ENCODE data around the gene PLSCR2.
"Not testable (repeated sequence)": the region's sequence is repeated elsewhere in the genome, so short reads cannot be mapped to it uniquely, and the experiment has no call there.

The PLSCR2 gene

DNA sequence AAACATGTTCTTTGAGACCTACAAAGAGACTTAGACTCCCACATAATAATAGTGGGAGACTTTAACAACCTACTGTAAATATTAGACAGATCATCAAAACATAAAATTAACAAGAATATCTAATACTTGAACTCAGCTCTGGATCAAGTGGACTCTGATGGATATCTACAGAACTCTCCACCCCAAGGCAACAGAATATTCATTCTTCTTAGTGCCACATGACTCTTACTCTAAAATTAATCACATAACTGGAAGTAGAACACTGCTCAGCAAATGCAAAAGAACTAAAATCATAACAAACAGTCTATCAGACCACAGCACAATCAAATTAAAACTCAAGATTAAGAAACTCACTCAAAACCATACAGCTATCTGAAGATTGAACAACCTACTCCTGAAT, 15.9 kb upstream of the PLSCR2 start:
- no peak for DNase-seq

DNA sequence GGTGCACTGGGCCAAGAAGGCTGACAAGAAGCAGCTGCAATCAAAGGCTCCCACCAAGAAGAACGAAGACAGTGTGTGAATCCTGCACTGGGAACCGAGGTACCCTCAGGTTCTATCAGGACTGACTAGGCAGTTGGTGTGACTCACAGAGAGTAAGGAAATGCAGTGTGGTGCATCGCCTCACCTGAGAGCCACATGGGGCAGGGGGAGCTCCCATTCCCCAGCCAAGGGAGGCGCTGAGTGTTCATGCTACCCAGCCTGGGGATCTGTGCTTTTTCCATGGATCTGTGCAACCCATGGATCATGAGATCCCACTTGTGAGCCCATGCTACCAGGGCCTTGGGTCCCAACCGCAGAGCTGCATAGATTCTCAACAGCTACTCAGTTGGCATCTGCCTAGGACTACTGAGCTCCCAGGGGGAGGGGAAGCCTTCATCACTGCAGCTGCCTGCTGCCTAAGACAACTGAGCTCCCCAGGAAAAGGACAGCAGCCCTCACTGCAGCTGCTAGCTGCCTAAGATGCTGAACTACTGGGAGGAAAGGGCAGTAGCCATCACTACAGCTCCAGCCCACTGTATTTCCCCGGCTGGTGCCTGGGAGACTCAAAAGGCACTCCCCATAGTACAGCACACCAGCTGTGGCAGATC, 6.9 kb upstream of the PLSCR2 start:
- no peak for DNase-seq

DNA sequence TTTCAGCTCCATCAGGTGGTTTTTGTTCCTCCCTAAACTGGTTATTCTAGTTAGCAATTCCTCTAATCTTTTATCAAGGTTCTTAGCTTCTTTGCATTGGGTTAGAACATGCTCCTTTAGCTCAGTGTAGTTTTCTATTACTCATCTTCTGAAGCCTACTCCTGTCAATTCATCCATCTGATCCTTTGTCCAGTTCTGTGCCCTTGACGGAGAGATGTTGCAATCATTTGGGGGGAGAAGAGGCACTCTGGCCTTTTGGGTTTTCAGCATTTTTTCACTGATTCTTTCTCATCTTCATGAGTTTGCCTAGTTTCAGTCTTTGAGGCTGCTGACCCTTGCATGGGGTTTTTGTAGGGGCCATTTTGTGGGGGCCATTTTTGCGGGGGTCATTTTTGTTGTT, 5.6 kb upstream of the PLSCR2 start:
- not testable (repeated sequence) for DNase-seq

DNA sequence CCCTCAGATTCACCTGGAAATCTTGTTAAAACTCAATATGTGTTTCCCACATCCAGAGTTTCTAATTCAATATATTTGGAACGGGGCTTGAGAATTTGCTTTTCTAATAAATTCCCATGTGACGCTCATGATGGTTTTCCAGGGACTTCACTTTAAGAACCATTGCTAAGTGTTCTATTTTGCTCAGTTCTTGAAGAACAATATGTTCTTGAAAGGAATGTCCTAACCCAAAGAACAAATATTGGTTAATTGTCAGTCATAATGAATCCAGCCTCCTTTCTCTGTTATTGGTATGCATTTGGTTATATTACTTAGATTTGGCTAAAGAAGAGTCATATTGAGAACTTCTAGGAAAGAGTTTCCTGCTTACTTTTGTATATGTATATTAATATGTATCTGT, 4.4 kb upstream of the PLSCR2 start:
- no peak for DNase-seq

DNA sequence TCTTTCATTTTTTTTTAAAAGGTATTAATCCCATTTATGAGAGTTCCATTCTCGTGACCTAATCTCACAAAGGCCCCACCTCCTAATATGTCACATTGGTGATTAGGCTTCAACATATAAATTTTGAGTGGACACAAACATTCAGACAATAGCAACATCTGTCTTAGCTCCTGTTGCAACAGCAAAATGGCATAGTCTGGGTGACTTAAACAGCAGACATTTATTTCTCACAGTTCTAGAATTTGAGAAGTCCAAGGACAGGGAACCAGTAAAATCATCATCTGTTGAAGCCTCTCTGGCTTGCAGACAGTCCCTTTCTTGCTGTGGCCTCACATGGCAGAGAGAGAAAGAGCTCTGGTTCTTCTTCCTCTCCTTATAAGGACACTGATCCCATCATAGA, 3.2 kb upstream of the PLSCR2 start:
- no peak for DNase-seq

DNA sequence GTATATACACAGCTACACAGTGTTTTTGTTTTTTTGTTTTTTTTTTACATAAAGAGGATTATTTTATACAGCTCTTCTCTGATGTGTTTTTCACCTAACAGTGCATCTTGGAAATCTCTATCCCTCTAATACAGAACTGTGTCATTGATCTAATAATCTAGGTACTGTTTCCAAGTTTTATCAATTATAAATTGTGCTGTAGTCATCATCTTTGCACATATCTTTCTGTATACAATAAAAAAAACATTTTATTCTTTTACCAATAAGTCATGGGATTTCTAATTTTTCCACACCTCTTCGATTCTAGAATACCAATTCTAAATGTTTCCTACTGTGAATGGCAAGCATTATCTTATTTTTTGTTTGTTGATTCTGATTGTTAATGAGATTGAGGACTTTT, 1.7 kb upstream of the PLSCR2 start:
- no peak for DNase-seq

DNA sequence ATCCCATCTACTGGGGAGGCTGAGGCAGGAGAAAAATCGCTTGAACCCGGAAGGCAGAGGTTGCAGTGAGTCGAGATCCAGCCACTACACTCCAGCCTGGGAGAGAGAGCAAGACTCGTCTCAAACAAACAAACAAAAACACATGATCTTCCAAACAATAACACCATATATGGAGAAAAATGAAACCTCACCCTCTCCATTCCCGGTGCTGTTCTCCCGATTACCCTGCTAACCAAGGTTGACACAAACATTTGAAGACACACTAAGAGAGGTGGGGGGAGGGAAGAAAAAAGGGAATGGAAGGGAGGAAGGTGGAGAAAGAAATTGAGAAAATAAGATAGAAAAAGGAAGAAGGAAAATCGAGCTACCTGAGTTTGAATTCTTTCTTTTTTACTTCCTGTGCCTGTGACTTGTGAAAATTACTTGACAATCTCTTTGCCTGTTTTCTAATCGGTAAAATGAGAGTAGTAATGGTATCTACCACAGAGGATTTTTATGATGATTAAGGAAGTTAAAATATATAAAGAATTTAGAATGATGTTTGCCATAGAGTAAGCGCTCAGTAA, 1.1 kb upstream of the PLSCR2 start:
- DNase-seq, result no peak

DNA sequence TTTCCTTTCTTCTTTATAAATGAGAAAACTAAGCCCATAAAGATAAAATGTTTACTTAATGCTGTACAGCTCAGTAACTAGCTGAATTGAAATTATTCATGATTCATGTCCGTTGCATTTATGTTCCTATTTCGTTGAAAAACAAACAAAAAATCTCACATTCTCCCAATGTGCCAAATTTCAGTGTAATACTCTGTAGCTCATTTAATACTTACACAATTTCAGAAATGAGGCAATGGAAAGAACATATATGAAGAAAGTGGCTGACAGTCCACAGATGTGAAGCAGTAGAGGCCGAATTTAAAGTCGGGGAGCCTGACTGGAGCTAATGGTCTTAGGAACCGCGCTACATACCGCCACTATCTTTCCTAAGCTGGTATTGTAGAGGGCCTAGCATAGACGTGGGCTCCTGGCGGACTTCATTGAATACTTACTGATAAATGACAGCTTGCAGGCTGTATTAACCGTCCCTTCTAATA, 651 bp downstream of the PLSCR2 start:
- no peak for DNase-seq

DNA sequence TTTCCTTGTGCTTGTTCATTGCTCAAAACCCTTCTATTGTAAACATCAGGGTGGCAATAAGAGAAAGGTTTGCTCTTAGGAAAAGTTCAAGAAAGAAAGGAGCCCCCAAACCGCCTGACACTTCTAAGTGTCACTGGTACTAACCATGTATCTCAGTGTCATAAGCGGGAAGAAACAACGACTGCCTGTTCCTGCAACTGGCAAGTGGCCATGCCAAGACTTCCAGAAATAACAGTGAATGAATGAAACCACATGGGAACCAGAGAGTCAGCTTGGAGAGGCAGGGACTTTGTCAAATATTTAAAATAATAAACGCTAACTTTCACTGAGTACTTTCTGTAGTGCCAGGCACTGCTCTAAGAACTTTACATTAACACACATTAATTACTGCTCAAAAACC, 1.1 kb downstream of the PLSCR2 start:
- peak; percentile 64 for DNase-seq

DNA sequence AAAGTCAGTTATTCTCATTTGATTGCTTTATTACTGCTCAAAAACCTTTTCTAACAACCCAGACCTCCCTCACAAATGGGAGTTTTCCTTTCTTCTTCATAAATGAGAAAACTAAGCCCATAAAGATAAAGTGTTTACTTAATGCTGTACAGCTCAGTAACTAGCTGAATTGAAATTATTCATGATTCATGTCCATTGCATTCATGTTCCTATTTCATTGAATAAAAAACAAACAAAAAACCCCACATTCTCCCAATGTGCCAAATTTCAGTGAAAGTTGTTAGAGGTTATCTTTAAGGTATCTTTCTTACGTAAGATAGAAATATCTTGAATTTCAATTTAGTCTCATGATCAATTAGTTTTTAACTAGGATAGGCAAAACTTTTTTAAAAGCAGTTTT, 2.8 kb downstream of the PLSCR2 start:
- DNase-seq, result peak; percentile 37

DNA sequence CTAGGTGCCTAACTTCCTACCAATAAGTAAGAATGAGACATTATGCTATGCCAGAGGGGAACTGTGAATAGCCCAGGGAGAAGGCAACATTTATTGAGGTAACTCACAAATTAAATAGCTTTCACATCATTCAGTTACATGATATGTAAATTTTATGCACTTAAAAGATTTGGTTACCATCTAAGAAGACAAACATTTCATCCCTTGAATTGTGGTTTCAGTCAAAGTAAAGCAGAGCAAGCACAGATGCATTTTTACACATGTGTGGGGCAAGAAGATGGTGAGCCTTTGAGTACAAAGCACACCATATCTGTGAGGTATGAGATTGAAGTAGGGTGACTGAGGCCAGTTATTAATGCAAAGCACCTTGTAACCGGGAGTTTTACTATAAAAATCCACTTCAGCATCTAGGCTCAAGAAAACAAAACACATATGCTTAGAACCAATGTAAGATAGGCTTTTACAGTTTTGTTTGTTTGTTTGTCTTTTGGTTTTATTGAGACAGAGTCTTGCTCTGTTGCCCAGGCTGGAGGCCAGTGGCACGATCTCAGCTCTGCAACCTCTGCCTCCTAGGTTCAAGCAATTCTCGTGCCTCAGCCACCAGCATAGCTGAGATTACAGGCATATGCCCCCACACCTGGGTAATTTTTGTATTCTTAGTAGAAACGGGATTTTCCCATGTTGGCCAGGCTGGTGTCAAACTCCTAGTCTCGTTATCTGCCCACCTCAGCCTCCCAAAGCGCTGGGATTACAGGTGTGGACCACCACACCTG, 3.5 kb downstream of the PLSCR2 start:
- DNase-seq, result no peak

DNA sequence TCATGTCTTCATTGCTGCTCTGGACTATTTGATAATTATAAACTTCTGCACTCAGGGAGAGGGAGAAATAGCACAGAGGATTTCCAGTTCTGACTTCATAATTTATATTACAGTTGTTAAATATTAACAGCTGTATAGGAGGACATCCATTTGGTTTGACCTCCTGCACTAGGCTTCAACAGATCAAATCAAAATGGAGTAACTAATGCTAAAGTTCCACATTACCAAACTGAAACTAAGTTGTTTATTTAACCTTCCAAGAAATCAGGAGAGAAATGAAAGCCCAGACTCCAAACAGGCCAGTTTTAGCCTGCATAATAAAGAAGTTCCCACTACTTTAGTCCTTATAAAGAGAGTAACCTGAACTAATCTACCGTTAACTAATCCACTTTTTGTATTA, 4.6 kb downstream of the PLSCR2 start:
- no peak for DNase-seq

DNA sequence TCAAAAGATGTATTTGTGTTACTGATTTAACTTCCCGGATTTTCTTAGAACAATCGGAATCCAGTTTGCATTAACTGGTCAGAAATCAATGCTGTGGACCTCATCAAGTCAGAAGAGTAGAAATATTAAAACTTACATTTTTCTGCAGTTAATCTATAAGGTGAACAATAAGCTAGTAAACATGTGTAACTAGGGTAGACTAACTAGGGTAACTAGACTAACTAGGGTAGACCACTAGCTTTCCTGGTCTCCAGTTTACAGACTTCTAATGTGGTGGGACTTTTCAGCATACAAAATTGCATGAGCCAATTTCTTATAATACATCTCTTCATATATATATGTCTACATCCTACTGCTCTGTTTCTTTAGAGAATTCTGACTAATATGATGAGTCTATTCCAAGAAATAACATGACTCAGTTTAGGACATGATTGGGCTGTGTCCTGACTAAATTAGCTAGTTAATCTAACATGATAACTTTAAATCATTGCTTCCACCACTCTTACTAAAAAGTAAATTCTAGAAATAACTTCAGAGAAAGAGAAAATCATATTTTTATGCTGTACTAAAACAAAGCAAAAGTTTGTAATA, 5.3 kb downstream of the PLSCR2 start:
- peak; percentile 62 for DNase-seq

DNA sequence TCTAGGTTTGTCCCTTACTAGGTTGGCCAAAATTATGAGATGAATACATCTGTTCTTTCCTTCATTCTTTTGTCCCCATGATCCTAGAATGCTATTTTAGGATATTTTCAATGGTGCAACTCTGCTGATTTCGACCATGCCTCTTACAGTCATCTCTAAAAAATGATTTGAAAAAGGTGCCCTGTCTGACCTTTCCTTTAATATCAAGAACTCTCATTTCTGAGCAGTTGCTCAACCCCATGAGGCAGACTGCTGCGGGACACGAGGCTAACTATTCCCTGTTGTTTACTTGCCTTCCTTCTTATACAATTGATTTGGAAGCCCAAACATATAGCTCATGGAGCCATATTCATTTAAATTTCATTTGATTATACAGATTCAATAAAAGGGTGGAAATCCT, 14.6 kb downstream of the PLSCR2 start:
- DNase-seq, result no peak

DNA sequence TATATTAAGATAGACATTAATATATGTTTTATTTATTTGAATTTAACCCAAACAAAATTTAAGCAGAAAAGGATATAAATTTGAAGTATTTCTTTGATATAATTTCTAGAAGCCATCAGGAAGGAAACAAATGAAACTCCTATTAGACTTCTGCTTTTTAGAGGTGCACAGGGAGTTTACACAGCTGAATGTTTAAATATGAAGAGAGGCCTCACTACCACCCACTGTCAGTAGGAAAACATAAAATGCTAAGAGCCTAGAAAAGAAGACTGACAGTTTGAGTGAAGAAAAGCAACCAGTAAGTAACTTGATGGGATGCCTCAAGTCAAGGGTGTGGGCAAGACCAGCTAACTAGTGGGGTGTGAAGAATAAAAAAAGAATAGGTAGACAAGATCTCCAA, 19.7 kb downstream of the PLSCR2 start:
- DNase-seq, result no peak

DNA sequence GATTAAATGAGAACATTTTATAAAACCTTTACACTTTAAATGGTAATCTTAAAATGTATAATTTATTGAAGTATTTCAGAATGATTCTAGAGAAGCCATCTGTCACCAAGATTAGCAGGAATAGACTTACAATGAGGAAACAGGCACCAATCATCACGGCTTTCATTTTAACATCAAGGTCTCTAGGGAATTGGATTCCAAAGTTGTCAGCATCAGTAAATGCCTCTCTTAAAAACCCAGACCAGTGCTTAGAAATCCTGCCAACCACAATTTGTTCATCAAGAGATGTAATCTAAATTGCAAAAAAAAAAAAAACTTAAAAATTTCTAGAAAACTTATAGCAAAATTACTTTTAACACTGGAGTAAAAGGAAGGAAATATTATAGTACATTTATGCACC, 20.3 kb downstream of the PLSCR2 start:
- no peak for DNase-seq

DNA sequence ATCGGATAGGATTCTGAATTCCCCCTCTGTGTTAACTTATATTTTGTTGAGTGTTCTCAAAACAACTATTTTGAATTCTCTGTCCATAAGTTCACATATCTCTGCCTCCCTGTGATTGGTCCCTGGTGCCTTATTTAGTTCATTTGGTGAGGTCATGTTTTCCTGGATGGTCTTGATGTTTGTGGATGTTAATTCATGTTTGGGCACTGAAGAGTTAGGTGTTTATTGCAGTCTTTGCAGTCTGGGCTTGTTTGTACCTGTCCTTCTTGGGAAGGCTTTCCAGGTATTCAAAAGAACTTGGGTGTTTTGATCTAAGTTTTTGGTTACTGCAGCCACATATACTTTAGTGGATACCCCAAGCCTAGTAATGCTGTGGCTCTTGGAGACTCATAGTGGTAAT, 23.3 kb downstream of the PLSCR2 start:
- no peak for DNase-seq

DNA sequence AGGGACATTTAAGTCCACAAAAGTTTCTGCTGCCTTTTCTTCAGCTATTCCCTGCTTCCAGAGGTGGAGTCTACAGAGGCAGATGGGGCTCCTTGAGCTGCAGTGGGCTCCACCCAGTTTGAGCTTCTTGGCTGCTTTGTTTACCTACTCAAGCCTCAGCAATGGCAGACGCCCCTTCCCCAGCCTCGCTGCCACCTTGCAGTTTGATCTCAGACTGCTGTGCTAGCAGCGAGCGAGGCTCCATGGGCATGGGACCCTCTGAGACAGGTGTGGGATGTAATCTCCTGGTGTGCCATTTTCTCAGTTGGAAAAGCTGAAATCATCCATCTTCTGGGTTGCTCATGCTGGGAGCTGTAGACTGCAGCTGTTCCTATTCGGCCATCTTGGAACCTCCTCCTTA, 29.1 kb downstream of the PLSCR2 start:
- DNase-seq, result not testable (repeated sequence)

DNA sequence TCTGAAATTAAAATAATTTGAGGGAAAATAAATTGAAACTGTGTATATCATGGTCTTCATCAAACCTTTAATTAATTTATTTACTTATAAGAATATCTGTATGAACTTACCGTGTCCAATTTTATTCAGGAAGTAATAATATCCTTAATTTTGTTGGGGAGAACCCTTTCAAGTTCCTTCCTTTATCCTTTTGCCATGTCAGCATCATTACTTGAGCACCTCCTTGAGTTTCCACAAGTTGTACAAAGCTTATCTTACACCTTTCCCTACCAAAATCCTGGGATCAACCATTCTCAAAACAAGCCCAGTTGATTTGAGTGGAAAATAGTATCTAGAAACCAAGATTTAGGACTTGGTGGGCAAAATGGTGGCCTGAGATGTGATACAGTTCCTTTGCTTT, 37.3 kb downstream of the PLSCR2 start:
- no peak for DNase-seq

DNA sequence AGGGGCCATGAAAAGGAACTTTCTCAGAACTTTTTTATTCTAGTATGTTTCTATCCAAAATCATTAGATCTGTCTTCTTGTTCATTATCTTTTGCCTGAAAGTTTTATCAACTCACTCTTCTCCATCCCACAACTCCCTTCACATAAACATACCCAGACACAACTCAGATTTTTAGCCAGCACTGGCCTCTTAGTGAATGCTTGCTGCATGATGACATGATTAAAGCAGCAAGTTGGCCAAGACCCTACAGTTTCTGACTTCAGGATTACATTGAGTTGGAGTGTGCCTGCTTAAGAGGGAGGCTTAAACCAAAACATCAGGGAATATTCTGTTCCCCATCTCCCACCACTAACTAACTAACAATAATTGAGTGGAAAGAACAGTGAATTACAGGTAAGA, 38.1 kb downstream of the PLSCR2 start:
- peak; percentile 3 for DNase-seq

DNA sequence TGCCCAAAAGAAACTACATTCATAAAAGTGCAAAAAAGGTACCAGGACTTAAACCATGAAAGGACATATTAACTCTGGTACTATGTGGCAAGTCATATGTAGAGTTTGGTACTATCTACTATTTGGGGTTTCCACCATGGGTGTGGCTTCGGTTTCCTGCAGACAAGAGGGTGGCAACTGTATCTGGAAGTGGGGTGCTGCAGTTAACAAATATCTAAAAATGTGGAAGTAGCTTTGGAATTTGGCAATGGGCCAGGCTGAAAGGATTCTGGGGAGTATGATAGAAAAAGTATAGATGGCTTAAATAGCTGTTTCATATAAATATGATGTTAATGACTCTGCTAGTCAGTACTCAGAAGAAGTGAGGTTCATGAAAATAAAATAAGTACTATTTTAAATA, 44.0 kb downstream of the PLSCR2 start:
- DNase-seq, result no peak

DNA sequence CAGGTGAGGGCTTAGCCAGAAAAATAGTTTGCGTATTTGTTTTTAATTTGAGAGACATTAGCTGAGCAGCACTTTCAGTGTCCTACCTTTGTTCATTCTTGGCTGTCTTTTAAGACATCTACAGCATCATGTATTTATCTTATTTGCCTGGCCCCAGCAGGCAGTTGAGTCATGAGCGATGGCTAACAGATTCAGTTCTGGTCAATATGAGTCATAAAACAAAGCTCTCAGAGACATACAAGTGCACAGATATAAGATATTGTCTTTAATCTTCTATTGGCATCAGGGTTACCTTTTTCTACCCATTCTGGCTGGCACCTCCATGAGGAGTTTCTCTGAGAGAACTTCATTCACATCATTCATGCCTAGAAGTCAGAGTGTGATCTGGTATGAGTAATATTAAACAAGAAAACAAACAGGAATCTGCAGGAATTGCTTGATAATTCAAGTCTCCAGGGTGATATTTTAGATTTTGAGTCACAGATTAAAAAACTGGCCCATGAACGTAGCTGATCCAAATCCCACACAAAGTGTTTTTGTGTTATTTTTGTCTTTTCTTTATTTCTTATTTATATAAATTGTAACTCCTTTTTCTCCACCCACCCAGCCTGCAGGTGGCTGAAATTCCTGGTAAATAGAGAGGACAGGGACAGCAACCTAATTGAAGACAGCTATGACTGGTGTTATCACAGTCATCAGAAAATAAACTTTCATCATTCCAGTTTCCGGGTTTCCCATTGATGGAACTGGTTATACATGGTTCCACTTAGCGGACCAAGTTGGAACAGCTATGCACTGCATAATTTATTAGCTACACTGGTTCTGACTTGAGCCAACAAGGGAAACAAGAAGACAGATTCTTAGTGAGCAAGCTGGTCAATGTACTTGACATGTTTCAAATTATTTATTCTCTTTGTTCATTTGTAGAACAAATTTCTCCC, 47.3 kb downstream of the PLSCR2 start:
- DNase-seq, result peak; percentile 79

DNA sequence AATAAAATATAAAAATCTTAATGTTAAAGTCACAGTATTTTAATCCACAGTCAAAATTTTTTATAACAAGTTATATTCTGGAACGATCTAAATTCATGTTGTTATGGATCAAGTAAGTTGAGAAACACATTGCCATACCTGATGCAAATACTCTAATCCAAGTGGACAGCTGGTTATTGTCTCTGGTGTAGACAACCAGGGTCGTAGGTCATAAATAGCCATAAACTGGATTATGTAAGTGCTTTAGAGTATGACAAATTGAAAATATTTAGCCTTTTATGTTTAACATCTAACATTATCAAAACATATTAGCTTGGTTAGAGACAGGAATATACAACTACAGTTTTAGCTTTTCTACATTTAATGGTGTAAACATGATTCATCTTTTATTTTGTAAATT, 53.0 kb downstream of the PLSCR2 start:
- no peak for DNase-seq

All from fibroblast of skin of back (primary cell).